OCI-LY7 (cell line): Measurements from ENCODE around the gene RNF208. TPM values are rescaled to one million over a fixed set of nuclear protein-coding genes. Genes with fewer than 3 reads are reported as not detected.

Experiments used
- BruUV-seq: library from RNA; stranded (reverse); fragments of 400-500 nt; replicated peaks from 2 replicates; lab custom pipeline; 2021; lab: Mats Ljungman, UMichigan
- CTCF ChIA-PET: fragments of 300-600 bp; sonication (Branson Sonifier 250); formaldehyde crosslinking; loops from one replicate; lab custom pipeline; 2022; ENCODE audit warnings: antibody characterized with exemption; ENCODE audit not compliant: unreplicated experiment; lab: Charles Lee
- POLR2A ChIA-PET: fragments of 300-600 bp; sonication (Branson Sonifier 250); formaldehyde crosslinking; loops from one replicate; lab custom pipeline; 2022; ENCODE audit warnings: antibody characterized with exemption; lab: Charles Lee
- DNase-seq: peaks from one replicate; pipeline ENCODE4 v3.0.0-alpha.2; 2015; ENCODE audit warnings: low spot score
- H2AFZ ChIP-seq: fragments of 200-600 bp; sonication (generic), shearing (Covaris generic); 2 replicates; pipeline ENCODE4 v1.6.1; 2014; ENCODE audit warnings: mild to moderate bottlenecking, antibody characterized with exemption, low read length, moderate library complexity
- H3K27ac ChIP-seq: fragments of 200-600 bp; sonication (generic); 2 replicates; pipeline ENCODE4 v1.5.1; 2014; ENCODE audit warnings: mixed run types, low read depth, mild to moderate bottlenecking, moderate library complexity, low read length, inconsistent platforms; ENCODE audit not compliant: poor library complexity, severe bottlenecking
- H3K36me3 ChIP-seq: fragments of 200-600 bp; sonication (generic); 2 replicates; pipeline ENCODE4 v1.6.1; 2014; ENCODE audit warnings: mild to moderate bottlenecking, antibody characterized with exemption, low read length, moderate library complexity, mixed read lengths; ENCODE audit not compliant: insufficient read depth
- H3K4me1 ChIP-seq: fragments of 200-600 bp; sonication (generic); 2 replicates; pipeline ENCODE4 v1.5.1; 2014; ENCODE audit warnings: mild to moderate bottlenecking, low read length; ENCODE audit not compliant: insufficient read depth, poor library complexity, severe bottlenecking
- H3K4me2 ChIP-seq: fragments of 200-600 bp; sonication (generic); 2 replicates; pipeline ENCODE4 v1.6.1; 2014; ENCODE audit warnings: mild to moderate bottlenecking, low read length
- H3K4me3 ChIP-seq: fragments of 200-600 bp; sonication (generic); 2 replicates; pipeline ENCODE4 v1.5.1; 2014; ENCODE audit warnings: mild to moderate bottlenecking, low read depth, low read length; ENCODE audit not compliant: poor library complexity, severe bottlenecking
- H3K79me2 ChIP-seq: fragments of 200-600 bp; sonication (generic); 2 replicates; pipeline ENCODE4 v1.6.1; 2016; ENCODE audit warnings: low read depth, mild to moderate bottlenecking, low read length, moderate library complexity, mixed read lengths; ENCODE audit not compliant: insufficient read depth
- H3K9me2 ChIP-seq: fragments of 200-600 bp; sonication (generic); 2 replicates; pipeline ENCODE4 v1.6.1; 2016; ENCODE audit warnings: mild to moderate bottlenecking, low read length, mixed read lengths; ENCODE audit not compliant: insufficient read depth
- H3K9me3 ChIP-seq: fragments of 200-600 bp; sonication (generic); 2 replicates; pipeline ENCODE4 v1.6.1; 2014; ENCODE audit warnings: mild to moderate bottlenecking, mixed run types, low read length, mixed read lengths
- H4K20me1 ChIP-seq: fragments of 200-600 bp; sonication (generic); 2 replicates; pipeline ENCODE4 v1.6.1; 2014; ENCODE audit warnings: mild to moderate bottlenecking, antibody characterized with exemption, low read length, moderate library complexity, mixed read lengths; ENCODE audit not compliant: insufficient read depth
- CTCF ChIP-seq: fragments of 200-600 bp; sonication (generic); conservative IDR thresholded peaks from 2 replicates; pipeline ENCODE4 v1.5.1; 2014; ENCODE audit warnings: mild to moderate bottlenecking, antibody characterized with exemption, low read length, moderate library complexity, mixed read lengths
- EZH2phosphoT487 ChIP-seq: fragments of 200-600 bp; sonication (generic); IDR thresholded peaks from 2 replicates; pipeline ENCODE4 v1.6.1; 2018; ENCODE audit warnings: low read depth, borderline replicate concordance, mild to moderate bottlenecking, mixed run types, antibody characterized with exemption, low read length, moderate library complexity, mixed read lengths
- intact Hi-C: fragments of 100-400 bp; cut with micrococcal nuclease; formaldehyde crosslinking; loops from one replicate; pipeline ENCODE4 v1.10.0; 2022; ENCODE audit not compliant: unreplicated experiment
- total RNA-seq, 2 experiments: library from RNA; depleted of rRNA in 1 of 2; stranded (reverse); fragments of >200 nt in 1 of 2; shearing (Covaris generic) in 1 of 2; gene quantifications; 2 replicates each; pipeline ENCODE4 v1.2.3, GENCODE V29; 2014 to 2022

Gene RNF208
- total RNA-seq, 2 experiments from 2014 or later = 0.47 to 5.5 TPM

GRCh38 chr9:137173796-137174664 lies 48.0 kb downstream of the RNF208 start:
- intact Hi-C loops = loop anchor here (2.0 kb wide), 1 partner anchor 55 kb away; no protein-coding TSS in a partner anchor
- Histone ChIP-seq H3K4me2 (no peak overlapping the region), H3K36me3 (peaks cover 14% of the 10 kb centered on the region), H2AFZ (no peak overlapping the region), H3K4me3 (no peak overlapping the region), H3K9me3 (no peaks in the 10 kb centered on the region), H3K9me2 (no peaks in the 10 kb centered on the region), H4K20me1 (no peaks in the 10 kb centered on the region; the same call in 1 of the 2 replicates), H3K27ac (no peak overlapping the region), H3K79me2 (no peaks in the 10 kb centered on the region), H3K4me1 (no peaks in the 10 kb centered on the region)
- DNase-seq = no peak
- no peak for TF ChIP-seq EZH2phosphoT487
- TF ChIP-seq CTCF = no peak
- BruUV-seq = no TSS peak
- CTCF ChIA-PET = no interaction called here
- POLR2A ChIA-PET = no interaction called here

GRCh38 chr9:137172901-137173795 lies 48.9 kb downstream of the RNF208 start:
- H3K4me2 ChIP-seq = no peak overlapping the region
- no peak overlapping the region for H3K27ac ChIP-seq

More at GRCh38 chr9:137172901-137173795, 48.9 kb downstream of the RNF208 start:
- intact Hi-C loops = no loop called here
- POLR2A ChIA-PET = no interaction called here
- no peak overlapping the region for H3K4me3 ChIP-seq
- H3K9me2 ChIP-seq = no peaks in the 10 kb centered on the region
- no peak for DNase-seq
- no peaks in the 10 kb centered on the region; the same call in 1 of the 2 replicates for H4K20me1 ChIP-seq
- no peaks in the 10 kb centered on the region for H3K9me3 ChIP-seq
- no peaks in the 10 kb centered on the region for H3K79me2 ChIP-seq
- TF ChIP-seq EZH2phosphoT487 (no peak), CTCF (no peak)
- H3K4me1 ChIP-seq = peaks cover 4% of the 10 kb centered on the region
- peaks cover 8% of the 10 kb centered on the region for H3K36me3 ChIP-seq
- CTCF ChIA-PET = no interaction called here
- no peak overlapping the region for H2AFZ ChIP-seq
- no TSS peak for BruUV-seq
